GM21390 (cell line): ENCODE results near the gene EIF5.
"Not testable (repeated sequence)": the region's sequence is repeated elsewhere in the genome, so short reads cannot be mapped to it uniquely, and the experiment has no call there.

Source experiments
- ATAC-seq: cut with Tn5 transposase; IDR thresholded peaks from one replicate; pipeline ENCODE4 v1.9.1; 2021; ENCODE audit not compliant: unreplicated experiment

Gene EIF5

GRCh38 chr14:103334644-103335622 lies 896 bp downstream of the EIF5 start:
- peak; percentile 20 for ATAC-seq

- no peak for ATAC-seq
Measured at GRCh38 chr14:103336191-103336590, 2.2 kb downstream of the EIF5 start.

GRCh38 chr14:103337794-103338193 lies 3.8 kb downstream of the EIF5 start:
- no peak for ATAC-seq

GRCh38 chr14:103339561-103339960 lies 5.5 kb downstream of the EIF5 start:
- ATAC-seq = no peak

GRCh38 chr14:103340480-103341212 lies 6.6 kb downstream of the EIF5 start:
- no peak for ATAC-seq

- ATAC-seq = no peak
Measured at GRCh38 chr14:103341250-103342129, 7.5 kb downstream of the EIF5 start.

GRCh38 chr14:103343164-103343879 lies 9.3 kb downstream of the EIF5 start:
- no peak for ATAC-seq

- ATAC-seq = no peak
Measured at GRCh38 chr14:103343905-103344797, 10.1 kb downstream of the EIF5 start.

GRCh38 chr14:103346286-103346685 lies 12.2 kb downstream of the EIF5 start:
- no peak for ATAC-seq

GRCh38 chr14:103347091-103347815 lies 13.2 kb downstream of the EIF5 start:
- ATAC-seq = no peak

- no peak for ATAC-seq
Measured at GRCh38 chr14:103348154-103348553, 14.1 kb downstream of the EIF5 start.

GRCh38 chr14:103349982-103350381 lies 15.9 kb downstream of the EIF5 start:
- no peak for ATAC-seq

GRCh38 chr14:103353362-103353761 lies 19.3 kb downstream of the EIF5 start:
- no peak for ATAC-seq

GRCh38 chr14:103354141-103354540 lies 20.1 kb downstream of the EIF5 start:
- no peak for ATAC-seq

GRCh38 chr14:103356024-103356682 lies 22.1 kb downstream of the EIF5 start:
- no peak for ATAC-seq

- ATAC-seq = not testable (repeated sequence)
Measured at GRCh38 chr14:103357552-103357951, 23.5 kb downstream of the EIF5 start.

GRCh38 chr14:103360548-103360947 lies 26.5 kb downstream of the EIF5 start:
- no peak for ATAC-seq

- ATAC-seq = no peak
Measured at GRCh38 chr14:103361867-103362266, 27.8 kb downstream of the EIF5 start.
